ENCODE measurements around the gene DOLPP1.

DNA sequence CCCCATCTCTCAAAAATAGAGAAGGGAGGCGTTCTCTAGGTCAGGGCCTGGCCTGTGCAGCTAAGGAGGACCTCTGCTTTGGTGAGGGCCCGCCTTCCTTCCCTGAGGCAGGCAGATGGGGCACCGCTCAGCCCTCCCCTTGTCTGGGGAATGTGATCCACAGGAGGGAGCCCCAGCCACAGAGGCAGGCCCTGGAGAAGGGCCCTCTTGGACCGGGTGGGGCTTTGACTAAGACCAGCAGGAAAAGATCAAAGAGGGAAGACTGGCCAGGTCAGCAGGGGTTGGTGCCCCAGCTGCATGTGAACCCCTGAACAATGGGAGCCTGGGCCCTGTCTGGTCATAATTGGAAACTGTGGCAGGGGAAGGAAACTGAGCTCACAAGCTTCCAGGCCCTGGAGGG lies 52.2 kb downstream of the DOLPP1 start:
- no peak for TF ChIP-seq CTCF (IDR thresholded peaks at IDR 0.05)
- TF ChIP-seq POLR2A (IDR thresholded peaks at IDR 0.05): no peak
